Osteoblast (primary cell): ENCODE data around the gene P2RX1. TPM values are rescaled to one million over a fixed set of nuclear protein-coding genes. Genes with fewer than 3 reads are reported as not detected.

Source experiments
- DNase-seq: peaks from one replicate; pipeline ENCODE4 v3.0.0; 2011; ENCODE audit warnings: low spot score, mixed read lengths; ENCODE audit not compliant: insufficient read length; ENCODE audit errors: missing footprints
- H2AFZ ChIP-seq: 2 replicates; pipeline ENCODE4 v1.6.0; 2011; ENCODE audit warnings: mild to moderate bottlenecking, low read length
- H3K27ac ChIP-seq: 2 replicates; pipeline ENCODE4 v1.5.1; 2011; ENCODE audit warnings: mild to moderate bottlenecking, low read depth, low read length, moderate library complexity
- H3K27me3 ChIP-seq: 2 replicates; pipeline ENCODE4 v1.6.0; 2012; ENCODE audit warnings: mild to moderate bottlenecking, control low read depth, inconsistent platforms, low read length, moderate library complexity; ENCODE audit not compliant: insufficient read depth
- H3K36me3 ChIP-seq: 2 replicates; pipeline ENCODE4 v1.5.1; 2011; ENCODE audit warnings: mild to moderate bottlenecking, low read length, control low read depth, moderate library complexity; ENCODE audit not compliant: insufficient read depth
- H3K4me1 ChIP-seq: 2 replicates; pipeline ENCODE4 v1.5.1; 2011; ENCODE audit warnings: mild to moderate bottlenecking, low read length, control low read depth, moderate library complexity; ENCODE audit not compliant: insufficient read depth
- H3K4me2 ChIP-seq: 2 replicates; pipeline ENCODE4 v1.6.0; 2011; ENCODE audit warnings: mild to moderate bottlenecking, low read length; ENCODE audit not compliant: insufficient read depth
- H3K4me3 ChIP-seq: fragments of 200-600 bp; sonication (generic); 3 replicates; pipeline ENCODE4 v1.5.1; 2012; ENCODE audit warnings: mild to moderate bottlenecking, low read length, inconsistent platforms; ENCODE audit not compliant: insufficient read depth
- H3K79me2 ChIP-seq: 2 replicates; pipeline ENCODE4 v1.6.0; 2012; ENCODE audit warnings: mild to moderate bottlenecking, low read length, control low read depth, inconsistent platforms; ENCODE audit not compliant: insufficient read depth
- H3K9me3 ChIP-seq: 2 replicates; pipeline ENCODE4 v1.5.1; 2011; ENCODE audit warnings: low read depth, low read length, control low read depth
- H4K20me1 ChIP-seq: 2 replicates; pipeline ENCODE4 v1.6.0; 2012; ENCODE audit warnings: mild to moderate bottlenecking, low read length, control low read depth; ENCODE audit not compliant: insufficient read depth
- CTCF ChIP-seq: IDR thresholded peaks from 2 replicates; pipeline ENCODE4 v1.5.1; 2011; ENCODE audit warnings: mild to moderate bottlenecking, low read depth, low read length, moderate library complexity; ENCODE audit errors: extremely low read depth
- total RNA-seq: library from RNA; depleted of rRNA; stranded (reverse); fragments of >200 nt; gene quantifications from 2 replicates; pipeline ENCODE4 v1.2.3, GENCODE V29; 2012

Gene P2RX1
- total RNA-seq, 1 donor: not detected

GRCh38 chr17:3900646-3901045 is 15.6 kb downstream of the P2RX1 start:
- Histone ChIP-seq H2AFZ (no peak overlapping the region), H3K4me3 (no peak overlapping the region), H3K9me3 (no peaks in the 10 kb centered on the region), H4K20me1 (no peaks in the 10 kb centered on the region), H3K36me3 (no peaks in the 10 kb centered on the region), H3K4me2 (no peak overlapping the region), H3K4me1 (no peaks in the 10 kb centered on the region), H3K27me3 (no peaks in the 10 kb centered on the region), H3K27ac (no peak overlapping the region), H3K79me2 (no peaks in the 10 kb centered on the region)
- DNase-seq: peak; percentile 81
- no peak for TF ChIP-seq CTCF

GRCh38 chr17:3897731-3898130 is 18.5 kb downstream of the P2RX1 start:
- no peaks in the 10 kb centered on the region for H3K79me2 ChIP-seq
- DNase-seq: peak; percentile 73
- H3K27me3 ChIP-seq: no peaks in the 10 kb centered on the region
- H4K20me1 ChIP-seq: no peaks in the 10 kb centered on the region
- H3K9me3 ChIP-seq: no peaks in the 10 kb centered on the region
- TF ChIP-seq CTCF: no peak
- H3K4me1 ChIP-seq: peaks cover 4% of the 10 kb centered on the region
- H3K27ac ChIP-seq: no peak overlapping the region
- H3K4me2 ChIP-seq: no peak overlapping the region
- H3K36me3 ChIP-seq: no peaks in the 10 kb centered on the region
- no peak overlapping the region for H3K4me3 ChIP-seq
- H2AFZ ChIP-seq: no peak overlapping the region

GRCh38 chr17:3896968-3897235 is 19.4 kb downstream of the P2RX1 start:
- H3K27ac ChIP-seq: no peak overlapping the region
- H2AFZ ChIP-seq: no peak overlapping the region
- H3K36me3 ChIP-seq: no peaks in the 10 kb centered on the region
- no peak overlapping the region for H3K4me2 ChIP-seq
- peaks cover 7% of the 10 kb centered on the region for H3K4me1 ChIP-seq
- H4K20me1 ChIP-seq: no peaks in the 10 kb centered on the region
- no peak overlapping the region for H3K4me3 ChIP-seq
- no peak for TF ChIP-seq CTCF
- no peaks in the 10 kb centered on the region for H3K9me3 ChIP-seq
- H3K27me3 ChIP-seq: no peaks in the 10 kb centered on the region
- H3K79me2 ChIP-seq: no peaks in the 10 kb centered on the region
- DNase-seq: no peak

GRCh38 chr17:3896108-3896967 is 19.9 kb downstream of the P2RX1 start:
- no peak for TF ChIP-seq CTCF
- Histone ChIP-seq H3K27ac (no peak overlapping the region), H3K4me1 (peaks cover 12% of the 10 kb centered on the region), H3K4me3 (no peak overlapping the region), H3K79me2 (no peaks in the 10 kb centered on the region), H3K36me3 (no peaks in the 10 kb centered on the region), H4K20me1 (no peaks in the 10 kb centered on the region), H3K4me2 (no peak overlapping the region), H2AFZ (no peak overlapping the region), H3K27me3 (no peaks in the 10 kb centered on the region), H3K9me3 (no peaks in the 10 kb centered on the region)
- DNase-seq: peak; percentile 84
